Measurements from ENCODE around the gene ZNF827. TPM values are rescaled to one million over a fixed set of nuclear protein-coding genes. Genes with fewer than 3 reads are reported as not detected.

ZNF827 gene
- total RNA-seq, 1 experiment from 2014 or later, result 19.1 TPM

DNA sequence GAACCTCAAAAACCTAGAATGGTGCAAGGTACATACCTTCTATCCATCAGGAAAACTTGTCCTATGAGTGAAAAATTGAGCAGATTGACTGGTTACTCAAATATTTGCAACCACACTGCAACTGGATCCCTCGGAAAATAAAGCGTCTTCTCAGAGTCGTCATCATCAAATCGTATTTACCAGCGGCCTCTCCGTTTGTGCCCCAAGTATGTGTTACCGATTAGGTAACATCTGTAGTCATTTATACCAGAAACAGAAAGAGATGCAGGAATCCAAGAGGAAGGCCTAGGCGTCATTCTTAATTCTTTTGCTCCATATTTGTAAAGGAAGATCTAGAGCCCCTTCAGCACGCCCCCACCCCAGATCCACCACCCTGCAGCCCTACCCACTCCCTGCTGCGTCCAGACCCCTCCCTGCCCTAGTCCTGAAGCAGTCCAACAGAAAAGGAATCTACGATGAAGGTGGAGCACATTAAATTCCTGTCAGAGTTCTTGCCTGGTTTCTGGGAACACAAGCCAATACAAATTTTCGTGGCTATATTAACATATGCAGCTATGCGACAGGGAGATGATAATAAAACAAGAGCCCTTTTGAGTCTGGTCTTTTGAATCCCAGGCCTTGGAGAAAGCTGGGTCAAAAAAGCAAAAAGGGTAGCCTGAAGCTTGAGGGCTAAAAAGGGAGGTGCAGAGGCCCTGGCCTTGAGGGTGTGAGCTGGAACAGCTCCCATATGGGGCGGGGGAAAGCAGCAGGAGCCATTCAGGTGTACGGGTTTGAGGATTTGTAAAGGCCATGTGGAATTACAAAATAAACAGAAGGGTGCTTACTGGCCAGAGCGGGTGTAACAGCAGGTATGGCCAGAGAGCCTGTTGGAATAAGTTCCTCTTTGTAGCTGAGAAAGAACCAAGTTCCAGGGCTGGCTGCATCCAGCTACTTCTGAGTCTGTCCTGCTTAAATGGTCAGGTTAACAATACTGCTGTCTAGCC is 77.0 kb downstream of the ZNF827 start:
- Histone ChIP-seq H3K4me2 (ENCODE audit: low read length) (no peak overlapping the region), H3K9me3 (ENCODE audit: control insufficient read depth in 1 of 2, insufficient read depth in 1 of 2, low read depth in 1 of 2, low read length in 2 of 2) (no peaks in the 10 kb centered on the region), H3K4me1 (ENCODE audit: control insufficient read depth in 1 of 2, insufficient read depth in 2 of 2, low read length in 2 of 2) (no peaks in the 10 kb centered on the region), H3K36me3 (ENCODE audit: control insufficient read depth in 1 of 2, insufficient read depth in 2 of 2, low read length in 2 of 2) (no peaks in the 10 kb centered on the region; a peak in 1 of 4 replicates), H4K20me1 (ENCODE audit: insufficient read depth) (no peaks in the 10 kb centered on the region), H3K27me3 (ENCODE audit: insufficient read depth, low read length) (no peaks in the 10 kb centered on the region), H2AFZ (ENCODE audit: low read depth, low read length, poor library complexity, severe bottlenecking) (no peak overlapping the region), H3K4me3 (replicated peaks in 1 of 2; ENCODE audit: low read depth in 1 of 2, low read length in 2 of 2) (no peak overlapping the region), H3K27ac (ENCODE audit: low read depth, low read length) (no peak overlapping the region), H3K79me2 (ENCODE audit: insufficient read depth, low read length) (no peaks in the 10 kb centered on the region), H3K9ac (ENCODE audit: low read length) (no peak overlapping the region), H3K9me2 (ENCODE audit: insufficient read depth) (no peaks in the 10 kb centered on the region)
- ATAC-seq (no peak), DNase-seq (ENCODE audit: low read depth, low spot score) (no peak)
- intact Hi-C loops (cut with micrococcal nuclease), result no loop called here
- ChIA-PET RAD21 (ENCODE audit: low non-redundant PET in 1 of 2, low total read pairs in 2 of 2, uncharacterized antibody in 2 of 2, unreplicated experiment in 2 of 2) (interaction anchor here in 1 of 2 experiments (0.6 kb wide), 1 partner anchor 111 kb away, joined by 3 read pairs; no protein-coding TSS in a partner anchor), CTCF (no interaction called here), POLR2A (no interaction called here)
- no TSS peak for BruUV-seq (replicated peaks)
- TF ChIP-seq RAD21 (IDR thresholded peaks at IDR 0.05; ENCODE audit: low read depth), result no peak
- TF ChIP-seq, protein P1, sequence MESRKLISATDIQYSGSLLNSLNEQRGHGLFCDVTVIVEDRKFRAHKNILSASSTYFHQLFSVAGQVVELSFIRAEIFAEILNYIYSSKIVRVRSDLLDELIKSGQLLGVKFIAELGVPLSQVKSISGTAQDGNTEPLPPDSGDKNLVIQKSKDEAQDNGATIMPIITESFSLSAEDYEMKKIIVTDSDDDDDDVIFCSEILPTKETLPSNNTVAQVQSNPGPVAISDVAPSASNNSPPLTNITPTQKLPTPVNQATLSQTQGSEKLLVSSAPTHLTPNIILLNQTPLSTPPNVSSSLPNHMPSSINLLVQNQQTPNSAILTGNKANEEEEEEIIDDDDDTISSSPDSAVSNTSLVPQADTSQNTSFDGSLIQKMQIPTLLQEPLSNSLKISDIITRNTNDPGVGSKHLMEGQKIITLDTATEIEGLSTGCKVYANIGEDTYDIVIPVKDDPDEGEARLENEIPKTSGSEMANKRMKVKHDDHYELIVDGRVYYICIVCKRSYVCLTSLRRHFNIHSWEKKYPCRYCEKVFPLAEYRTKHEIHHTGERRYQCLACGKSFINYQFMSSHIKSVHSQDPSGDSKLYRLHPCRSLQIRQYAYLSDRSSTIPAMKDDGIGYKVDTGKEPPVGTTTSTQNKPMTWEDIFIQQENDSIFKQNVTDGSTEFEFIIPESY (IDR thresholded peaks at IDR 0.05; ENCODE audit: extremely low read depth, insufficient replicate concordance, low read length), result no peak
- TF ChIP-seq ELF1 (IDR thresholded peaks at IDR 0.05; ENCODE audit: borderline replicate concordance, low read depth), result no peak
- TF ChIP-seq SP1 (IDR thresholded peaks at IDR 0.05; ENCODE audit: low read depth), result no peak
- no peak for TF ChIP-seq TCF7L2 (IDR thresholded peaks at IDR 0.05; ENCODE audit: borderline replicate concordance, extremely low read depth, insufficient read depth, insufficient read length)
- no peak for TF ChIP-seq SRF (IDR thresholded peaks at IDR 0.05; ENCODE audit: low read depth)
- TF ChIP-seq SIN3A (IDR thresholded peaks at IDR 0.05; ENCODE audit: low read depth), result no peak

All from HCT116 (cell line).